ENCODE data around the gene C10orf105.

The C10orf105 gene

GRCh38 chr10:71697938-71698709 is 21.5 kb downstream of the C10orf105 start:
- Histone ChIP-seq H3K4me3 (no peak overlapping the region), H3K9ac (ENCODE audit: insufficient read length) (no peak overlapping the region), H3K36me3 (ENCODE audit: insufficient read depth, low read length) (no peaks in the 10 kb centered on the region), H3K27ac (no peak overlapping the region), H3K9me3 (ENCODE audit: low read depth, low read length) (no peaks in the 10 kb centered on the region)
- no peak for DNase-seq (ENCODE audit: low read depth, low spot score)
- TF ChIP-seq POLR2AphosphoS5 (IDR thresholded peaks at IDR 0.05; ENCODE audit: borderline replicate concordance, low read depth, low read length) (no peak), EZH2 (IDR thresholded peaks at IDR 0.05) (no peak), FOXP2 (optimal IDR thresholded peaks at IDR 0.05; ENCODE audit: control extremely low read depth, extremely low read length, insufficient read depth) (no peak)

- Histone ChIP-seq H3K4me3 (no peak overlapping the region), H3K27ac (no peak overlapping the region), H3K9ac (ENCODE audit: insufficient read length) (no peak overlapping the region), H3K36me3 (ENCODE audit: insufficient read depth, low read length) (no peaks in the 10 kb centered on the region), H3K9me3 (ENCODE audit: low read depth, low read length) (no peaks in the 10 kb centered on the region)
- no peak for TF ChIP-seq EZH2 (IDR thresholded peaks at IDR 0.05)
- TF ChIP-seq POLR2AphosphoS5 (IDR thresholded peaks at IDR 0.05; ENCODE audit: borderline replicate concordance, low read depth, low read length), result no peak
- TF ChIP-seq FOXP2 (optimal IDR thresholded peaks at IDR 0.05; ENCODE audit: control extremely low read depth, extremely low read length, insufficient read depth), result no peak
- DNase-seq (ENCODE audit: low read depth, low spot score), result no peak
Observed at GRCh38 chr10:71696628-71697326, 22.8 kb downstream of the C10orf105 start.

- Histone ChIP-seq H3K36me3 (ENCODE audit: insufficient read depth, low read length) (no peaks in the 10 kb centered on the region), H3K9me3 (ENCODE audit: low read depth, low read length) (no peaks in the 10 kb centered on the region), H3K4me3 (no peak overlapping the region), H3K27ac (no peak overlapping the region), H3K9ac (ENCODE audit: insufficient read length) (no peak overlapping the region)
- DNase-seq (ENCODE audit: low read depth, low spot score), result no peak
- no peak for TF ChIP-seq POLR2AphosphoS5 (IDR thresholded peaks at IDR 0.05; ENCODE audit: borderline replicate concordance, low read depth, low read length)
Observed at GRCh38 chr10:71695502-71696476, 23.8 kb downstream of the C10orf105 start.

- H3K9ac ChIP-seq (ENCODE audit: insufficient read length), result no peak overlapping the region
- DNase-seq (ENCODE audit: low read depth, low spot score), result no peak
- no peaks in the 10 kb centered on the region for H3K9me3 ChIP-seq (ENCODE audit: low read depth, low read length)
- no peaks in the 10 kb centered on the region for H3K36me3 ChIP-seq (ENCODE audit: insufficient read depth, low read length)
- TF ChIP-seq POLR2AphosphoS5 (IDR thresholded peaks at IDR 0.05; ENCODE audit: borderline replicate concordance, low read depth, low read length) (no peak), FOXP2 (optimal IDR thresholded peaks at IDR 0.05; ENCODE audit: control extremely low read depth, extremely low read length, insufficient read depth) (no peak), EZH2 (IDR thresholded peaks at IDR 0.05) (no peak)
- no peak overlapping the region for H3K4me3 ChIP-seq
- no peak overlapping the region for H3K27ac ChIP-seq
Observed at GRCh38 chr10:71694567-71694968, 25.0 kb downstream of the C10orf105 start.

- DNase-seq (ENCODE audit: low read depth, low spot score), result no peak
- no peak overlapping the region for H3K27ac ChIP-seq
Observed at GRCh38 chr10:71694039-71694501, 25.5 kb downstream of the C10orf105 start.

GRCh38 chr10:71693377-71693776 is 26.2 kb downstream of the C10orf105 start:
- TF ChIP-seq FOXP2 (optimal IDR thresholded peaks at IDR 0.05; ENCODE audit: control extremely low read depth, extremely low read length, insufficient read depth) (no peak), EZH2 (IDR thresholded peaks at IDR 0.05) (no peak), POLR2AphosphoS5 (IDR thresholded peaks at IDR 0.05; ENCODE audit: borderline replicate concordance, low read depth, low read length) (no peak)
- DNase-seq (ENCODE audit: low read depth, low spot score), result no peak
- no peaks in the 10 kb centered on the region for H3K36me3 ChIP-seq (ENCODE audit: insufficient read depth, low read length)
- no peak overlapping the region for H3K9ac ChIP-seq (ENCODE audit: insufficient read length)
- H3K27ac ChIP-seq, result no peak overlapping the region
- H3K4me3 ChIP-seq, result no peak overlapping the region
- no peaks in the 10 kb centered on the region for H3K9me3 ChIP-seq (ENCODE audit: low read depth, low read length)

More at GRCh38 chr10:71694039-71694501, 25.5 kb downstream of the C10orf105 start:
- no peak overlapping the region for H3K9ac ChIP-seq (ENCODE audit: insufficient read length)
- no peaks in the 10 kb centered on the region for H3K36me3 ChIP-seq (ENCODE audit: insufficient read depth, low read length)
- H3K4me3 ChIP-seq, result no peak overlapping the region
- no peak for TF ChIP-seq POLR2AphosphoS5 (IDR thresholded peaks at IDR 0.05; ENCODE audit: borderline replicate concordance, low read depth, low read length)
- TF ChIP-seq FOXP2 (optimal IDR thresholded peaks at IDR 0.05; ENCODE audit: control extremely low read depth, extremely low read length, insufficient read depth), result no peak
- TF ChIP-seq EZH2 (IDR thresholded peaks at IDR 0.05), result no peak
- H3K9me3 ChIP-seq (ENCODE audit: low read depth, low read length), result no peaks in the 10 kb centered on the region

GRCh38 chr10:71692598-71693306 is 26.8 kb downstream of the C10orf105 start:
- no peaks in the 10 kb centered on the region for H3K36me3 ChIP-seq (ENCODE audit: insufficient read depth, low read length)
- no peak overlapping the region for H3K4me3 ChIP-seq
- H3K9me3 ChIP-seq (ENCODE audit: low read depth, low read length), result no peaks in the 10 kb centered on the region
- DNase-seq (ENCODE audit: low read depth, low spot score), result no peak
- no peak overlapping the region for H3K27ac ChIP-seq
- no peak for TF ChIP-seq FOXP2 (optimal IDR thresholded peaks at IDR 0.05; ENCODE audit: control extremely low read depth, extremely low read length, insufficient read depth)
- no peak for TF ChIP-seq POLR2AphosphoS5 (IDR thresholded peaks at IDR 0.05; ENCODE audit: borderline replicate concordance, low read depth, low read length)
- no peak for TF ChIP-seq EZH2 (IDR thresholded peaks at IDR 0.05)
- H3K9ac ChIP-seq (ENCODE audit: insufficient read length), result no peak overlapping the region

Measured in SK-N-MC (cell line).